ENCODE measurements around the gene SNORC. TPM values are rescaled to one million over a fixed set of nuclear protein-coding genes. Genes with fewer than 3 reads are reported as not detected.

SNORC gene
- total RNA-seq, 1 donor from 2014 or later = 1.9 TPM

- no peaks in the 10 kb centered on the region for H3K9me3 Mint-ChIP-seq
- intact Hi-C loops (cut with micrococcal nuclease) = no loop called here
- H3K27me3 Mint-ChIP-seq (ENCODE audit: low read depth) = no peaks in the 10 kb centered on the region
- H3K4me3 Mint-ChIP-seq (ENCODE audit: low read depth) = no peak overlapping the region
- peaks cover 5% of the 10 kb centered on the region for H3K4me1 Mint-ChIP-seq (ENCODE audit: low read depth)
- H3K27ac Mint-ChIP-seq = no peak overlapping the region
- H3K36me3 Mint-ChIP-seq (ENCODE audit: low read depth) = no peaks in the 10 kb centered on the region
- DNase-seq (ENCODE audit: low spot score) = no peak
Observed at GRCh38 chr2:232888099-232888836, 18.2 kb downstream of the SNORC start.

- peaks cover 5% of the 10 kb centered on the region for H3K4me1 Mint-ChIP-seq (ENCODE audit: low read depth)
- H3K36me3 Mint-ChIP-seq (ENCODE audit: low read depth) = no peaks in the 10 kb centered on the region
- no peak for DNase-seq (ENCODE audit: low spot score)
- H3K9me3 Mint-ChIP-seq = no peaks in the 10 kb centered on the region
- intact Hi-C loops (cut with micrococcal nuclease) = no loop called here
- H3K4me3 Mint-ChIP-seq (ENCODE audit: low read depth) = no peak overlapping the region
- no peaks in the 10 kb centered on the region for H3K27me3 Mint-ChIP-seq (ENCODE audit: low read depth)
- no peak overlapping the region for H3K27ac Mint-ChIP-seq
Observed at GRCh38 chr2:232888839-232889529, 18.9 kb downstream of the SNORC start.

GRCh38 chr2:232889876-232890401 is 19.9 kb downstream of the SNORC start:
- no peak for DNase-seq (ENCODE audit: low spot score)
- no peak overlapping the region for H3K27ac Mint-ChIP-seq
- no peak overlapping the region for H3K4me3 Mint-ChIP-seq (ENCODE audit: low read depth)
- no peaks in the 10 kb centered on the region for H3K9me3 Mint-ChIP-seq
- peaks cover 5% of the 10 kb centered on the region for H3K4me1 Mint-ChIP-seq (ENCODE audit: low read depth)
- H3K27me3 Mint-ChIP-seq (ENCODE audit: low read depth) = no peaks in the 10 kb centered on the region
- H3K36me3 Mint-ChIP-seq (ENCODE audit: low read depth) = no peaks in the 10 kb centered on the region
- intact Hi-C loops (cut with micrococcal nuclease) = loop anchor here (10.0 kb wide), 1 partner anchor 175 kb away; the partner anchor contains the start of gene INPP5D

- H3K4me1 Mint-ChIP-seq (ENCODE audit: low read depth) = peaks cover 5% of the 10 kb centered on the region
- intact Hi-C loops (cut with micrococcal nuclease) = loop anchor here (10.0 kb wide), 1 partner anchor 174 kb away; the partner anchor contains the start of gene INPP5D
- H3K27ac Mint-ChIP-seq = no peak overlapping the region
- no peaks in the 10 kb centered on the region for H3K27me3 Mint-ChIP-seq (ENCODE audit: low read depth)
- no peaks in the 10 kb centered on the region for H3K9me3 Mint-ChIP-seq
- DNase-seq (ENCODE audit: low spot score) = no peak
- H3K36me3 Mint-ChIP-seq (ENCODE audit: low read depth) = no peaks in the 10 kb centered on the region
- H3K4me3 Mint-ChIP-seq (ENCODE audit: low read depth) = no peak overlapping the region
Observed at GRCh38 chr2:232890536-232890895, 20.5 kb downstream of the SNORC start.

GRCh38 chr2:232890896-232891601 is 21.0 kb downstream of the SNORC start:
- Mint-ChIP-seq H3K4me1 (ENCODE audit: low read depth) (peaks cover 5% of the 10 kb centered on the region), H3K27ac (no peak overlapping the region), H3K9me3 (no peaks in the 10 kb centered on the region), H3K4me3 (ENCODE audit: low read depth) (no peak overlapping the region), H3K36me3 (ENCODE audit: low read depth) (no peaks in the 10 kb centered on the region), H3K27me3 (ENCODE audit: low read depth) (no peaks in the 10 kb centered on the region)
- intact Hi-C loops (cut with micrococcal nuclease) = loop anchor here (10.0 kb wide), 1 partner anchor 174 kb away; the partner anchor contains the start of gene INPP5D
- DNase-seq (ENCODE audit: low spot score) = no peak

- H3K9me3 Mint-ChIP-seq = no peaks in the 10 kb centered on the region
- intact Hi-C loops (cut with micrococcal nuclease) = loop anchor here (10.0 kb wide), 1 partner anchor 173 kb away; the partner anchor contains the start of gene INPP5D
- no peaks in the 10 kb centered on the region for H3K27me3 Mint-ChIP-seq (ENCODE audit: low read depth)
- no peak overlapping the region for H3K27ac Mint-ChIP-seq
- no peak overlapping the region for H3K4me3 Mint-ChIP-seq (ENCODE audit: low read depth)
- H3K4me1 Mint-ChIP-seq (ENCODE audit: low read depth) = peaks cover 7% of the 10 kb centered on the region
- no peaks in the 10 kb centered on the region for H3K36me3 Mint-ChIP-seq (ENCODE audit: low read depth)
- DNase-seq (ENCODE audit: low spot score) = no peak
Observed at GRCh38 chr2:232891621-232892071, 21.6 kb downstream of the SNORC start.

- no peaks in the 10 kb centered on the region for H3K27me3 Mint-ChIP-seq (ENCODE audit: low read depth)
- no peak overlapping the region for H3K27ac Mint-ChIP-seq
- DNase-seq (ENCODE audit: low spot score) = no peak
- no peak overlapping the region for H3K4me3 Mint-ChIP-seq (ENCODE audit: low read depth)
- H3K36me3 Mint-ChIP-seq (ENCODE audit: low read depth) = no peaks in the 10 kb centered on the region
- intact Hi-C loops (cut with micrococcal nuclease) = loop anchor here (10.0 kb wide), 1 partner anchor 173 kb away; the partner anchor contains the start of gene INPP5D
- peaks cover 7% of the 10 kb centered on the region for H3K4me1 Mint-ChIP-seq (ENCODE audit: low read depth)
- no peaks in the 10 kb centered on the region for H3K9me3 Mint-ChIP-seq
Observed at GRCh38 chr2:232892221-232892620, 22.2 kb downstream of the SNORC start.

- Mint-ChIP-seq H3K4me3 (ENCODE audit: low read depth) (no peak overlapping the region), H3K36me3 (ENCODE audit: low read depth) (no peaks in the 10 kb centered on the region), H3K9me3 (no peaks in the 10 kb centered on the region), H3K27ac (no peak overlapping the region), H3K27me3 (ENCODE audit: low read depth) (no peaks in the 10 kb centered on the region), H3K4me1 (ENCODE audit: low read depth) (peaks cover 10% of the 10 kb centered on the region)
- intact Hi-C loops (cut with micrococcal nuclease) = loop anchor here (10.0 kb wide), 1 partner anchor 172 kb away; the partner anchor contains the start of gene INPP5D
- DNase-seq (ENCODE audit: low spot score) = no peak
Observed at GRCh38 chr2:232892843-232893242, 22.8 kb downstream of the SNORC start.

- peaks cover 12% of the 10 kb centered on the region for H3K4me1 Mint-ChIP-seq (ENCODE audit: low read depth)
- intact Hi-C loops (cut with micrococcal nuclease) = loop anchor here (10.0 kb wide), 1 partner anchor 171 kb away; the partner anchor contains the start of gene INPP5D
- DNase-seq (ENCODE audit: low spot score) = no peak
Observed at GRCh38 chr2:232893834-232894233, 23.8 kb downstream of the SNORC start.

GRCh38 chr2:232894251-232894650 is 24.2 kb downstream of the SNORC start:
- H3K4me3 Mint-ChIP-seq (ENCODE audit: low read depth) = no peak overlapping the region
- DNase-seq (ENCODE audit: low spot score) = no peak
- no peak overlapping the region for H3K27ac Mint-ChIP-seq
- intact Hi-C loops (cut with micrococcal nuclease) = loop anchor here (10.0 kb wide), 1 partner anchor 171 kb away; the partner anchor contains the start of gene INPP5D
- no peaks in the 10 kb centered on the region for H3K36me3 Mint-ChIP-seq (ENCODE audit: low read depth)
- peaks cover 12% of the 10 kb centered on the region for H3K4me1 Mint-ChIP-seq (ENCODE audit: low read depth)
- H3K9me3 Mint-ChIP-seq = no peaks in the 10 kb centered on the region
- no peaks in the 10 kb centered on the region for H3K27me3 Mint-ChIP-seq (ENCODE audit: low read depth)

More at GRCh38 chr2:232893834-232894233, 23.8 kb downstream of the SNORC start:
- H3K4me3 Mint-ChIP-seq (ENCODE audit: low read depth) = no peak overlapping the region
- no peaks in the 10 kb centered on the region for H3K27me3 Mint-ChIP-seq (ENCODE audit: low read depth)
- no peak overlapping the region for H3K27ac Mint-ChIP-seq
- no peaks in the 10 kb centered on the region for H3K36me3 Mint-ChIP-seq (ENCODE audit: low read depth)
- no peaks in the 10 kb centered on the region for H3K9me3 Mint-ChIP-seq

- peak overlapping the region; percentile 21 for H3K27ac Mint-ChIP-seq
Observed at GRCh38 chr2:232894746-232895145, 24.7 kb downstream of the SNORC start.

GRCh38 chr2:232896111-232896510 is 26.0 kb downstream of the SNORC start:
- Mint-ChIP-seq H3K9me3 (no peaks in the 10 kb centered on the region), H3K36me3 (ENCODE audit: low read depth) (no peaks in the 10 kb centered on the region), H3K4me1 (ENCODE audit: low read depth) (peaks cover 10% of the 10 kb centered on the region), H3K27me3 (ENCODE audit: low read depth) (no peaks in the 10 kb centered on the region), H3K27ac (peak overlapping the region; percentile 77), H3K4me3 (ENCODE audit: low read depth) (no peak overlapping the region)
- intact Hi-C loops (cut with micrococcal nuclease) = loop anchor here (5.0 to 10.0 kb wide), 2 partner anchors 169 to 351 kb away; partner anchors contain the start of gene INPP5D
- DNase-seq (ENCODE audit: low spot score) = no peak

More at GRCh38 chr2:232894746-232895145, 24.7 kb downstream of the SNORC start:
- H3K9me3 Mint-ChIP-seq = no peaks in the 10 kb centered on the region
- peaks cover 12% of the 10 kb centered on the region for H3K4me1 Mint-ChIP-seq (ENCODE audit: low read depth)
- no peak overlapping the region for H3K4me3 Mint-ChIP-seq (ENCODE audit: low read depth)
- intact Hi-C loops (cut with micrococcal nuclease) = loop anchor here (5.0 to 10.0 kb wide), 2 partner anchors 170 to 353 kb away; partner anchors contain the start of gene INPP5D
- no peaks in the 10 kb centered on the region for H3K36me3 Mint-ChIP-seq (ENCODE audit: low read depth)
- no peak for DNase-seq (ENCODE audit: low spot score)
- H3K27me3 Mint-ChIP-seq (ENCODE audit: low read depth) = no peaks in the 10 kb centered on the region
